ENCODE results near the gene HRH1.

The HRH1 gene

GRCh38 chr3:11307830-11308432, 153.6 kb downstream of the HRH1 start:
- in situ Hi-C loops (cut with MboI; ENCODE audit: low sequenced_read_pairs), result no loop called here

GRCh38 chr3:11310258-11310657, 156.0 kb downstream of the HRH1 start:
- in situ Hi-C loops (cut with MboI; ENCODE audit: low sequenced_read_pairs), result no loop called here

GRCh38 chr3:11312166-11312565, 157.9 kb downstream of the HRH1 start:
- in situ Hi-C loops (cut with MboI; ENCODE audit: low sequenced_read_pairs), result no loop called here
